SU-DHL-6 (cell line): ENCODE results near the gene SAMSN1.

Experiments
- H2AFZ ChIP-seq: fragments of 200-600 bp; sonication (generic); 2 replicates; pipeline ENCODE4 v1.6.1; 2014; ENCODE audit warnings: low read depth, mild to moderate bottlenecking, moderate library complexity, mixed read lengths, antibody characterized with exemption, low read length; ENCODE audit not compliant: severe bottlenecking
- H3F3A ChIP-seq: fragments of 200-600 bp; shearing (Covaris generic); 2 replicates; pipeline ENCODE4 v1.6.0; 2016; ENCODE audit warnings: antibody characterized with exemption, mild to moderate bottlenecking; ENCODE audit not compliant: insufficient read depth
- H3K27ac ChIP-seq: fragments of 200-600 bp; sonication (generic); 2 replicates; pipeline ENCODE4 v1.5.1; 2016; ENCODE audit warnings: low read depth, mild to moderate bottlenecking, low read length, moderate library complexity, mixed read lengths
- H3K27me3 ChIP-seq: fragments of 200-600 bp; sonication (generic), shearing (Covaris generic); 2 replicates; pipeline ENCODE4 v1.6.0; 2014; ENCODE audit warnings: mild to moderate bottlenecking, low read length
- H3K36me3 ChIP-seq: fragments of 200-600 bp; sonication (generic); 2 replicates; pipeline ENCODE4 v1.6.1; 2014; ENCODE audit warnings: mild to moderate bottlenecking, low read length, mixed read lengths
- H3K4me2 ChIP-seq: fragments of 300-600, 200-600 bp; shearing (Covaris generic), sonication (generic); 2 replicates; pipeline ENCODE4 v1.6.0; 2014; ENCODE audit warnings: low read length, low read depth, mild to moderate bottlenecking; ENCODE audit not compliant: poor library complexity, severe bottlenecking
- H3K4me3 ChIP-seq: fragments of 200-600 bp; sonication (generic); 2 replicates; pipeline ENCODE4 v1.5.1; 2014; ENCODE audit warnings: antibody characterized with exemption, low read length, mild to moderate bottlenecking, mixed read lengths; ENCODE audit not compliant: insufficient read depth, poor library complexity, severe bottlenecking
- H3K79me2 ChIP-seq: fragments of 200-600 bp; sonication (generic); 2 replicates; pipeline ENCODE4 v1.6.1; 2014; ENCODE audit warnings: mild to moderate bottlenecking, low read length, moderate library complexity; ENCODE audit not compliant: insufficient read depth
- H3K9ac ChIP-seq: fragments of 200-600 bp; sonication (generic); 2 replicates; pipeline ENCODE4 v1.7.0; 2014; ENCODE audit warnings: mild to moderate bottlenecking, low read length
- H3K9me2 ChIP-seq: fragments of 200-600 bp; sonication (generic); replicated peaks from 2 replicates; pipeline ENCODE4 v1.6.1; 2014; ENCODE audit warnings: low read length; ENCODE audit not compliant: insufficient read depth
- H3K9me3 ChIP-seq: fragments of 200-600 bp; sonication (generic); 2 replicates; pipeline ENCODE4 v1.6.1; 2014; ENCODE audit warnings: low read length, mixed read lengths; ENCODE audit not compliant: insufficient read depth
- H4K20me1 ChIP-seq: fragments of 200-600 bp; sonication (generic); 2 replicates; pipeline ENCODE4 v1.6.1; 2014; ENCODE audit warnings: low read depth, mild to moderate bottlenecking, antibody characterized with exemption, low read length, moderate library complexity, mixed read lengths
- EZH2phosphoT487 ChIP-seq: fragments of 200-600 bp; sonication (generic), shearing (Covaris generic); conservative IDR thresholded peaks from 2 replicates; pipeline ENCODE4 v1.6.1; 2018; ENCODE audit warnings: mild to moderate bottlenecking, antibody characterized with exemption, low read length, moderate library complexity, mixed read lengths
- TF ChIP-seq, protein P1 (sequence below): fragments of 200-600 bp; sonication (generic); IDR thresholded peaks from one replicate; pipeline ENCODE4 v1.5.1; 2017; ENCODE audit warnings: antibody characterized with exemption, mild to moderate bottlenecking, low read length, moderate library complexity; ENCODE audit not compliant: insufficient read depth, poor library complexity, severe bottlenecking

SAMSN1 gene

DNA sequence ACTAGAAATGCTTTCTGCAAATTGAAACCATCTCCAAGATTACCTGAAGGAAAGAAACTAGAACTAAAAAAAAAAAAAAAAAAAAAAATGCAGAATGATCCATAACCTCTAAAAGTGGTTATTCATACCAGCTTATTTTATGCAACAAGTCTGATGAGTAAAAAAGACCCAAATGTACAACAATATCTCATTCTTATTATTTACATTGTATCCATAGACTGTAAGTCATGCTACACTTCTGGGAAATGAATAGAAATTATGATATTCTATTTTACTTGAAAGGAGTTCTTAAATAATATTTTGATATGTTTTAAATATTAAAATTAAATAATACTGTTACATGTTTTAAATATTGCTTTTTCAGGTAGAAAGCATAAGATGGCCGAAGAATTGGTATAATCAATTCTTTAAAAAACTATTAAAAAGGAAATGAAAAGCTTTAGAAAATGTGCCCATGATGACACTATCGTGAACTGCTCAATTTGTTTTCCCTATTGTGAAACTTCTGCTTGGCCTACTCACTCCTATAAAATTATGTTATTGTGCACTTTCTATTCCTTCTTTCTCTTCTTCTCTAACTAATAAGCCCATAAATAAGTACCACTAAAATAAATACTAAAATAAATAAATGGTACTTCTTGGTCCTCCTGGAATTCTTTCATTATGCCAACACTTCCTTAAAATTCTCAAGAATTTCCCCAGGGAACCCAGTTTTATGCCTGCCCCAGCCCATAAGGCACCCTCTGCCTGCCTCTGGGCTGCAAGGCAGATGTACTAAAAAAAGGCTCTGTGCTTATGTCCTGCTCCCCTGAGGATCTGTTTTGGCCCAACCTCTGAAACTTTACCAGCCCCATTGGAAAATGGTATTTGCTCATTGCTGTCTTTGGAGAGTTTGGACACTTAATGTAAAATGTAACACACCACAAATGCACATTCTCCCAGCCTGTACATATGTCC lies 18.1 kb downstream of the SAMSN1 start:
- peak overlapping the region; percentile 57 for H3K4me2 ChIP-seq
- peaks cover 1% of the 10 kb centered on the region; the same call in 1 of the 2 replicates for H3F3A ChIP-seq
- H2AFZ ChIP-seq = no peak overlapping the region
- H3K27ac ChIP-seq = 0 out of 2 replicates have a peak overlapping the region, but pooled peaks have one; percentile 7
- no peak overlapping the region for H3K4me3 ChIP-seq
- no peaks in the 10 kb centered on the region for H4K20me1 ChIP-seq
- H3K9me2 ChIP-seq = no peaks in the 10 kb centered on the region
- H3K79me2 ChIP-seq = peaks cover 77% of the 10 kb centered on the region
- no peaks in the 10 kb centered on the region for H3K27me3 ChIP-seq
- H3K9ac ChIP-seq = 0 out of 2 replicates have a peak overlapping the region, but pooled peaks have one; percentile 5
- 0 out of 2 replicates have a peak, but pooled peaks cover 4% of the 10 kb centered on the region for H3K36me3 ChIP-seq
- TF ChIP-seq, protein P1, sequence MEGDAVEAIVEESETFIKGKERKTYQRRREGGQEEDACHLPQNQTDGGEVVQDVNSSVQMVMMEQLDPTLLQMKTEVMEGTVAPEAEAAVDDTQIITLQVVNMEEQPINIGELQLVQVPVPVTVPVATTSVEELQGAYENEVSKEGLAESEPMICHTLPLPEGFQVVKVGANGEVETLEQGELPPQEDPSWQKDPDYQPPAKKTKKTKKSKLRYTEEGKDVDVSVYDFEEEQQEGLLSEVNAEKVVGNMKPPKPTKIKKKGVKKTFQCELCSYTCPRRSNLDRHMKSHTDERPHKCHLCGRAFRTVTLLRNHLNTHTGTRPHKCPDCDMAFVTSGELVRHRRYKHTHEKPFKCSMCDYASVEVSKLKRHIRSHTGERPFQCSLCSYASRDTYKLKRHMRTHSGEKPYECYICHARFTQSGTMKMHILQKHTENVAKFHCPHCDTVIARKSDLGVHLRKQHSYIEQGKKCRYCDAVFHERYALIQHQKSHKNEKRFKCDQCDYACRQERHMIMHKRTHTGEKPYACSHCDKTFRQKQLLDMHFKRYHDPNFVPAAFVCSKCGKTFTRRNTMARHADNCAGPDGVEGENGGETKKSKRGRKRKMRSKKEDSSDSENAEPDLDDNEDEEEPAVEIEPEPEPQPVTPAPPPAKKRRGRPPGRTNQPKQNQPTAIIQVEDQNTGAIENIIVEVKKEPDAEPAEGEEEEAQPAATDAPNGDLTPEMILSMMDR = no peak
- no peak for TF ChIP-seq EZH2phosphoT487
- H3K9me3 ChIP-seq = no peaks in the 10 kb centered on the region

DNA sequence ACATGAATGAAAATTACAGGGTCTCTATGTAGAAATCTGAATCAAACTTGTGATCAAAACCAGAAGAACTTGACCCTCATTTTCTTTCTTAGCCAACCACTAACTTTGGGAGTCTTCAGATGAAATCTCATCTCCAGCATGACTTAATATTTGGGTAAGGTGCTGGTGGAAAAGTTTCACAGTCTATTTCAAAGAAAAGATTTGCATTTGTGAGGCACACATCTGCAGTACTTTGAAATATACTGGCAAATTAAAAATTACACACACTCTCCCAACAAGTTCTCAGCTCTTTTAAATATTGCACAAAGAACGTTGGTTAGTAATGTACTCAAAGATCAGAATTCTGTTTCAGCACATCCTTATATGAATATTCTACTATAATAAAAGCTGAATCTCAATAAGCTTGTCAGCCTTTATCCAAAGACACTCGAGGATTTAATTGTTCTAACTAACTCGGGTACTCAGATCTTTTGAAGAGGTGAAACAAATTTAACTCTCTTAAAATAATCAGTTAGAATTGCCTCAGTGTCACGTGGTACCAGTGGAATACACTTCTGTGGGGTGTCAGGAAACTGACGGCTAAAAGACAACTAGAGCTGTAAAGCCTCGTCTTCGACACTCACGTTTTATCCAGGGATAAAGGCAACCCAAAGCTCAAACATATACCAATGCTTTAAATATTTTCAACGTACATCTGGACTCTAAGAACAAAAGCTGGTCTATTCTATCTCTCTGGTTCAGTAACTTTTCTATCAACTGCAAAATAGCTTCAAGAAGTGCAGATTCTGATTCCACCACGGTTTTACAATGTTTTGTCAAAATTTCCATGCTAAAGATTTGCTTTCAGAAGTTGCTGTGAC lies 19.0 kb downstream of the SAMSN1 start:
- Histone ChIP-seq H3K27me3 (no peaks in the 10 kb centered on the region), H3K9me3 (no peaks in the 10 kb centered on the region), H3K9ac (0 out of 2 replicates have a peak overlapping the region, but pooled peaks have one; percentile 5), H3K27ac (peak overlapping the region; percentile 7; the same call in 1 of the 2 replicates), H3K36me3 (0 out of 2 replicates have a peak, but pooled peaks cover 4% of the 10 kb centered on the region), H3K4me2 (peak overlapping the region; percentile 57), H3K9me2 (no peaks in the 10 kb centered on the region), H3K4me3 (no peak overlapping the region), H3K79me2 (peaks cover 80% of the 10 kb centered on the region), H3F3A (no peaks in the 10 kb centered on the region), H4K20me1 (no peaks in the 10 kb centered on the region), H2AFZ (no peak overlapping the region)
- TF ChIP-seq EZH2phosphoT487 = no peak
- TF ChIP-seq, protein P1 = no peak

DNA sequence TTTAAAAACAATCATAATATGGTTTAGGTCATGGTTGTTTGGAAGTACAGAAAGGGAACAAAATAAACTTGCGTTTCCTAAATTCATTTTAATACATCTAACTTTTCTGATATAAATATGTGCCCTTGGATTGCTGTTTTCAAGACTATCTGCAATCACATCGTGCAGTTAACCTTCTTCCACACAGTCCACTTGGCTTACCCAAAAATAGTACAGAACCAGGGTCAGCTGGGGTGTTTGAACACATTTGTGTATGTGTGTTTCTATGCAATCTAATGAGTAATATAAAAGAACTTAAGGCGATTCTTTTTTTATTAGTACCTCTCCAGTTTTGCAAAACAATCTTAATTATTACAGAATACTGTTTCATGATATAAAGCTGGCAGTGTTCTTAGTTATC lies 19.9 kb downstream of the SAMSN1 start:
- no peaks in the 10 kb centered on the region for H3F3A ChIP-seq
- H3K4me3 ChIP-seq = no peak overlapping the region
- H3K4me2 ChIP-seq = peak overlapping the region; percentile 57
- no peak overlapping the region for H2AFZ ChIP-seq
- H3K9ac ChIP-seq = no peak overlapping the region
- H3K9me3 ChIP-seq = no peaks in the 10 kb centered on the region
- H3K79me2 ChIP-seq = peaks cover 78% of the 10 kb centered on the region
- no peaks in the 10 kb centered on the region for H4K20me1 ChIP-seq
- H3K36me3 ChIP-seq = 0 out of 2 replicates have a peak, but pooled peaks cover 4% of the 10 kb centered on the region
- no peaks in the 10 kb centered on the region for H3K27me3 ChIP-seq
- H3K27ac ChIP-seq = no peak overlapping the region
- TF ChIP-seq, protein P1 = no peak
- TF ChIP-seq EZH2phosphoT487 = no peak
- H3K9me2 ChIP-seq = no peaks in the 10 kb centered on the region
